ENCODE measurements around the gene AGAP1. TPM values are rescaled to one million over a fixed set of nuclear protein-coding genes. Genes with fewer than 3 reads are reported as not detected.

Gene AGAP1
- polyA plus RNA-seq, 1 donor from 2014 or later: 17.4 TPM

DNA sequence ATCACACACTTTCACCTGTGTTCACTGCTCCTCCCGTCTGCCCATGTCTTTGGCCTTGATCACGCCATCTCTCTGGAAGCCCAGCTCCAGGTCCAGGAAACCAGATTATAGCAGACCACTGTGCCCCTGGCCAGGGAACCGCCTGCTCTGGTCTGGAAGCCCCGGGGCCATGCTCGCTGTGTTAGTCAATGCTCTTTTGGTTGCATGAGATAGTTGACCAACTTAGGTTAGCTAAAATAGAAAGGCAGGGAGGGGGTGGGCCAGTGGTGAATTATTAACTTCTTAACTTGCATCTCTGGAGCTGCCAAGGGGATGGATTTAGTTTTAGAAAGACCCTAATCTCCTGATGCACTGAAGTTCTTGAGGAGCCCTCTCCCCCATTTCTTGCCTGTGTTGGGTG, 232.7 kb downstream of the AGAP1 start:
- Histone ChIP-seq H2AFZ (ENCODE audit: low read depth, low read length) (no peak overlapping the region), H3K27ac (ENCODE audit: low read length) (no peak overlapping the region), H3K4me3 (ENCODE audit: low read length) (no peak overlapping the region), H3K9me2 (ENCODE audit: insufficient read depth, low read length) (no peaks in the 10 kb centered on the region), H3K36me3 (ENCODE audit: insufficient read depth, low read length) (no peaks in the 10 kb centered on the region), H3K79me2 (replicated peaks; ENCODE audit: insufficient read depth, low read length) (no peaks in the 10 kb centered on the region), H3K27me3 (ENCODE audit: insufficient read depth, low read depth, low read length) (no peaks in the 10 kb centered on the region), H3K9ac (ENCODE audit: low read length) (no peak overlapping the region), H3F3A (ENCODE audit: insufficient read depth, low read length, poor library complexity, severe bottlenecking) (no peaks in the 10 kb centered on the region), H3K9me3 (ENCODE audit: low read length) (no peaks in the 10 kb centered on the region), H3K4me2 (ENCODE audit: low read length) (no peak overlapping the region), H4K20me1 (ENCODE audit: insufficient read depth) (no peaks in the 10 kb centered on the region)
- no peak for TF ChIP-seq TAF1 (IDR thresholded peaks at IDR 0.05; ENCODE audit: low read depth)
- no peak for TF ChIP-seq RAD21 (conservative IDR thresholded peaks at IDR 0.05)
- no peak for TF ChIP-seq POLR2AphosphoS5 (IDR thresholded peaks at IDR 0.05)
- TF ChIP-seq EZH2 (IDR thresholded peaks at IDR 0.05; ENCODE audit: borderline replicate concordance, insufficient read depth, low read length, poor library complexity, severe bottlenecking): no peak
- TF ChIP-seq SMC3 (conservative IDR thresholded peaks at IDR 0.05; ENCODE audit: poor library complexity): no peak
- no peak for TF ChIP-seq MXI1 (conservative IDR thresholded peaks at IDR 0.05; ENCODE audit: poor library complexity, severe bottlenecking)

DNA sequence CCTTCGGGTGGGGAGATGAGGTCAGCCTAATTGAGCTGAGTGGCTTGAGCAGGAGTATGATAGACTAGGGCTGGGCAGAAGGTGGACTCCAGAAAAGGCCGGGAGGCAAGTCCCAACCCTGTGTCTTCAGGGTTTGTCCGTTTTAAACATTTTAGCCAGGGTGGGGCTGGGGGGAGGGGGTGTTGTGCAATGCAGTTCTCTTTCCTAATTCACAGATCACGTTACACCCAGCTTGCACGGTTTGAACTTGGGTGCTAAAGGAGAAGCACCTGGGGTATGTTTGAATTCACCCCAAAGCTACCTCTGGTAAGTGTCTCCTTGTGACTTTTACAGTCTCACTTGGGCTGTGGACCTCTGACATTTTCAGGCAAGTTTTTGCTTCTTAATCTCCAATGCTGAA, 233.3 kb downstream of the AGAP1 start:
- Histone ChIP-seq H3K9me3 (ENCODE audit: low read length) (no peaks in the 10 kb centered on the region), H3K36me3 (ENCODE audit: insufficient read depth, low read length) (no peaks in the 10 kb centered on the region), H3F3A (ENCODE audit: insufficient read depth, low read length, poor library complexity, severe bottlenecking) (no peaks in the 10 kb centered on the region), H4K20me1 (ENCODE audit: insufficient read depth) (no peaks in the 10 kb centered on the region), H3K9ac (ENCODE audit: low read length) (no peak overlapping the region), H3K27me3 (ENCODE audit: insufficient read depth, low read depth, low read length) (no peaks in the 10 kb centered on the region), H3K79me2 (replicated peaks; ENCODE audit: insufficient read depth, low read length) (no peaks in the 10 kb centered on the region), H2AFZ (ENCODE audit: low read depth, low read length) (no peak overlapping the region), H3K27ac (ENCODE audit: low read length) (no peak overlapping the region), H3K4me2 (ENCODE audit: low read length) (no peak overlapping the region), H3K4me3 (ENCODE audit: low read length) (no peak overlapping the region), H3K9me2 (ENCODE audit: insufficient read depth, low read length) (no peaks in the 10 kb centered on the region)
- TF ChIP-seq RAD21 (conservative IDR thresholded peaks at IDR 0.05) (no peak), TAF1 (IDR thresholded peaks at IDR 0.05; ENCODE audit: low read depth) (no peak), EP300 (conservative IDR thresholded peaks at IDR 0.05; ENCODE audit: poor library complexity, severe bottlenecking) (no peak)

DNA sequence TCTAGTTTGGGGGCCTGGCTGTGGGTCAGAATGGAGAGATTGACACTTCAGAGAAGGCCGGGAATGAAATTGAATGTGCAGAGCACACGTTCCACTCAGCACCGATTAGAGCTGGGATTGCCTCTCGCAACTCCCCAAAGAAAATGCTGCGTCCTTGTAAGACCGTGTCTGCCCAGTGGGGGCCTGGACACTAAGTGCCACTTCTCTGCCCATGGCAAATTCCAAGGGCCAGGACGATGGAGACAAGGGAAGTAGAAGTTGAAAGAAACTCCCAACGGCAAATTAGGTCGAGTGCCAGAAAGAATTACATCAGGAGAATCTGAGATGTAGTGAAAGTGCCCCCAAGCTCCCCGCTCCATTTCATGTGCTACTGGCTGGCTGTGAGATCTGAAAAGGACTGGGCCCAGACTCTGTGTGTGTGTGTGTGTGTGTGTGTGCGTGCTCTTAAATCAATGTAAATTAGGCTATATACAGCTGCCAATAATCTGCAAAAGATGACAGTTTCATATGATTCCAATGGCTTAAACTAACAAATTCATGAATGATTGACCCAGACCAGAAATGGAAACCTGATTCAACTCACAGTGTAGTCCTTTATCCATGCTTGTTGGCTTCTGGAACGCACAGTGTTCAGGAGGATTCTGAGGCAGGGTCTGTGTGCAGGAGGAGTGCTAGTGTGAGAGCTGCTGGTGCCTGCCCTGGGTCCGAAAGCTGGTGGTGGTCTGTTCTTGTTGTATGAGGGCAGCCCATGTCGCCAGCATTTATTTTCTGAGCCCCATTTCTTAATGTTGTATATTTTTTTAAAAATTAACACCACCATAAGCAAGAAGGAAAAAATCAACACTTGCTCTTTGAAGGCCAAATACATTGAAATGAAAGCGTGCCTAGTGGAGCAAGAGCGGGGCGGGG, 234.3 kb downstream of the AGAP1 start:
- Histone ChIP-seq H3K27me3 (ENCODE audit: insufficient read depth, low read depth, low read length) (no peaks in the 10 kb centered on the region), H3K9me2 (ENCODE audit: insufficient read depth, low read length) (no peaks in the 10 kb centered on the region), H3K9me3 (ENCODE audit: low read length) (no peaks in the 10 kb centered on the region), H3K4me2 (ENCODE audit: low read length) (no peak overlapping the region), H4K20me1 (ENCODE audit: insufficient read depth) (no peaks in the 10 kb centered on the region), H3K27ac (ENCODE audit: low read length) (no peak overlapping the region), H3F3A (ENCODE audit: insufficient read depth, low read length, poor library complexity, severe bottlenecking) (no peaks in the 10 kb centered on the region), H2AFZ (ENCODE audit: low read depth, low read length) (no peak overlapping the region), H3K36me3 (ENCODE audit: insufficient read depth, low read length) (no peaks in the 10 kb centered on the region), H3K79me2 (replicated peaks; ENCODE audit: insufficient read depth, low read length) (no peaks in the 10 kb centered on the region), H3K4me3 (ENCODE audit: low read length) (no peak overlapping the region), H3K9ac (ENCODE audit: low read length) (no peak overlapping the region)
- TF ChIP-seq, protein P1, sequence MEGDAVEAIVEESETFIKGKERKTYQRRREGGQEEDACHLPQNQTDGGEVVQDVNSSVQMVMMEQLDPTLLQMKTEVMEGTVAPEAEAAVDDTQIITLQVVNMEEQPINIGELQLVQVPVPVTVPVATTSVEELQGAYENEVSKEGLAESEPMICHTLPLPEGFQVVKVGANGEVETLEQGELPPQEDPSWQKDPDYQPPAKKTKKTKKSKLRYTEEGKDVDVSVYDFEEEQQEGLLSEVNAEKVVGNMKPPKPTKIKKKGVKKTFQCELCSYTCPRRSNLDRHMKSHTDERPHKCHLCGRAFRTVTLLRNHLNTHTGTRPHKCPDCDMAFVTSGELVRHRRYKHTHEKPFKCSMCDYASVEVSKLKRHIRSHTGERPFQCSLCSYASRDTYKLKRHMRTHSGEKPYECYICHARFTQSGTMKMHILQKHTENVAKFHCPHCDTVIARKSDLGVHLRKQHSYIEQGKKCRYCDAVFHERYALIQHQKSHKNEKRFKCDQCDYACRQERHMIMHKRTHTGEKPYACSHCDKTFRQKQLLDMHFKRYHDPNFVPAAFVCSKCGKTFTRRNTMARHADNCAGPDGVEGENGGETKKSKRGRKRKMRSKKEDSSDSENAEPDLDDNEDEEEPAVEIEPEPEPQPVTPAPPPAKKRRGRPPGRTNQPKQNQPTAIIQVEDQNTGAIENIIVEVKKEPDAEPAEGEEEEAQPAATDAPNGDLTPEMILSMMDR (IDR thresholded peaks at IDR 0.05; ENCODE audit: poor library complexity, severe bottlenecking): no peak
- TF ChIP-seq SMC3 (conservative IDR thresholded peaks at IDR 0.05; ENCODE audit: poor library complexity): no peak
- TF ChIP-seq EP300 (conservative IDR thresholded peaks at IDR 0.05; ENCODE audit: poor library complexity, severe bottlenecking): no peak
- TF ChIP-seq MXI1 (conservative IDR thresholded peaks at IDR 0.05; ENCODE audit: poor library complexity, severe bottlenecking): no peak
- TF ChIP-seq REST (IDR thresholded peaks at IDR 0.05; ENCODE audit: borderline replicate concordance): no peak
- no peak for TF ChIP-seq POLR2AphosphoS5 (IDR thresholded peaks at IDR 0.05)
- no peak for TF ChIP-seq TAF1 (IDR thresholded peaks at IDR 0.05; ENCODE audit: low read depth)
- no peak for TF ChIP-seq EZH2 (IDR thresholded peaks at IDR 0.05; ENCODE audit: borderline replicate concordance, insufficient read depth, low read length, poor library complexity, severe bottlenecking)
- TF ChIP-seq RAD21 (conservative IDR thresholded peaks at IDR 0.05): no peak

All from neural cell (in vitro differentiated cells).